Osteocyte (in vitro differentiated cells): ENCODE measurements around the gene VSX1. TPM values are rescaled to one million over a fixed set of nuclear protein-coding genes. Genes with fewer than 3 reads are reported as not detected.

Source experiments
- DNase-seq: peaks from one replicate; pipeline ENCODE4 v3.0.0; 2021; ENCODE audit warnings: mixed read lengths; ENCODE audit not compliant: unreplicated experiment; ENCODE audit errors: extremely low spot score
- H3K27ac Mint-ChIP-seq: one replicate; pipeline ENCODE4 v1.8.0; 2021; ENCODE audit warnings: mild to moderate bottlenecking, mixed read lengths; ENCODE audit not compliant: unreplicated experiment
- H3K27me3 Mint-ChIP-seq: one replicate; pipeline ENCODE4 v1.8.0; 2021; ENCODE audit warnings: mixed read lengths; ENCODE audit not compliant: unreplicated experiment
- H3K36me3 Mint-ChIP-seq: one replicate; pipeline ENCODE4 v1.8.0; 2021; ENCODE audit warnings: mixed read lengths; ENCODE audit not compliant: unreplicated experiment
- H3K4me1 Mint-ChIP-seq: one replicate; pipeline ENCODE4 v1.8.0; 2021; ENCODE audit warnings: mixed read lengths; ENCODE audit not compliant: unreplicated experiment
- H3K4me3 Mint-ChIP-seq: one replicate; pipeline ENCODE4 v1.8.0; 2021; ENCODE audit warnings: mild to moderate bottlenecking, moderate library complexity, mixed read lengths; ENCODE audit not compliant: unreplicated experiment
- H3K9me3 Mint-ChIP-seq: one replicate; pipeline ENCODE4 v1.8.0; 2021; ENCODE audit warnings: mixed read lengths; ENCODE audit not compliant: unreplicated experiment
- CTCF ChIP-seq: fragments of 200-600 bp; sonication (generic); IDR thresholded peaks from 2 replicates; pipeline ENCODE4 v1.5.0; 2021; ENCODE audit warnings: antibody characterized with exemption, mild to moderate bottlenecking, moderate library complexity
- total RNA-seq: library from RNA; stranded (reverse); gene quantifications from 2 replicates; pipeline ENCODE4 v1.2.1, GENCODE V29; 2021

The VSX1 gene
- total RNA-seq, 1 donor from 2014 or later: not detected

GRCh38 chr20:25038591-25039015 lies 43.3 kb downstream of the VSX1 start:
- Mint-ChIP-seq H3K27ac (no peak overlapping the region), H3K36me3 (no peaks in the 10 kb centered on the region), H3K4me3 (no peak overlapping the region), H3K4me1 (peaks cover 38% of the 10 kb centered on the region), H3K27me3 (no peaks in the 10 kb centered on the region), H3K9me3 (no peaks in the 10 kb centered on the region)
- no peak for DNase-seq
- no peak for TF ChIP-seq CTCF

- no peak for DNase-seq
- Mint-ChIP-seq H3K4me1 (peaks cover 40% of the 10 kb centered on the region), H3K36me3 (no peaks in the 10 kb centered on the region), H3K27me3 (no peaks in the 10 kb centered on the region), H3K27ac (peak overlapping the region; percentile 47), H3K9me3 (no peaks in the 10 kb centered on the region), H3K4me3 (no peak overlapping the region)
- TF ChIP-seq CTCF: no peak
These were observed 43.9 kb downstream of the VSX1 start for GRCh38 chr20:25038103-25038410.

- Mint-ChIP-seq H3K27me3 (peaks cover 4% of the 10 kb centered on the region), H3K27ac (peak overlapping the region; percentile 47), H3K4me1 (peaks cover 44% of the 10 kb centered on the region), H3K4me3 (no peak overlapping the region), H3K36me3 (no peaks in the 10 kb centered on the region), H3K9me3 (no peaks in the 10 kb centered on the region)
- no peak for DNase-seq
- TF ChIP-seq CTCF: no peak
These were observed 44.4 kb downstream of the VSX1 start for GRCh38 chr20:25037288-25038102.

- peaks cover 47% of the 10 kb centered on the region for H3K4me1 Mint-ChIP-seq
- peak overlapping the region; percentile 57 for H3K27ac Mint-ChIP-seq
- H3K9me3 Mint-ChIP-seq: no peaks in the 10 kb centered on the region
- DNase-seq: no peak
- peaks cover 9% of the 10 kb centered on the region for H3K27me3 Mint-ChIP-seq
- H3K36me3 Mint-ChIP-seq: peaks cover 2% of the 10 kb centered on the region
- TF ChIP-seq CTCF: no peak
- peak overlapping the region; percentile 51 for H3K4me3 Mint-ChIP-seq
These were observed 45.5 kb downstream of the VSX1 start for GRCh38 chr20:25036331-25036936.

- TF ChIP-seq CTCF: no peak
- H3K27ac Mint-ChIP-seq: no peak overlapping the region
- peaks cover 47% of the 10 kb centered on the region for H3K4me1 Mint-ChIP-seq
- H3K9me3 Mint-ChIP-seq: no peaks in the 10 kb centered on the region
- H3K36me3 Mint-ChIP-seq: peaks cover 2% of the 10 kb centered on the region
- H3K27me3 Mint-ChIP-seq: peaks cover 9% of the 10 kb centered on the region
- no peak overlapping the region for H3K4me3 Mint-ChIP-seq
- no peak for DNase-seq
These were observed 46.0 kb downstream of the VSX1 start for GRCh38 chr20:25035921-25036320.
